Hematopoietic multipotent progenitor cell treated with erythropoietin and hydrocortisone succinate and interleukin-3 and kit ligand, for 6 days (in vitro differentiated cells): ENCODE results near the gene TMEM132D.
"Not testable (repeated sequence)": the region's sequence is repeated elsewhere in the genome, so short reads cannot be mapped to it uniquely, and the experiment has no call there.

Experiments used
- DNase-seq: peaks from one replicate; pipeline ENCODE4 v3.0.0-alpha.2; 2015

The TMEM132D gene

GRCh38 chr12:129903956-129904829, at the start of gene TMEM132D:
TSS of gene TMEM132D (minus strand) at chr12:129904025.
- DNase-seq = no peak

GRCh38 chr12:129949651-129950050, 45.8 kb upstream of the TMEM132D start:
- no peak for DNase-seq

GRCh38 chr12:129941618-129942017, 37.8 kb upstream of the TMEM132D start:
- DNase-seq = no peak

GRCh38 chr12:129938089-129938488, 34.3 kb upstream of the TMEM132D start:
- DNase-seq = no peak

GRCh38 chr12:129937426-129937825, 33.6 kb upstream of the TMEM132D start:
- no peak for DNase-seq

- no peak for DNase-seq
Measured at GRCh38 chr12:129928643-129929042, 24.8 kb upstream of the TMEM132D start.

GRCh38 chr12:129927316-129927900, 23.6 kb upstream of the TMEM132D start:
- no peak for DNase-seq

- peak; percentile 62 for DNase-seq
Measured at GRCh38 chr12:129911428-129912049, 7.7 kb upstream of the TMEM132D start.

- DNase-seq = no peak
Measured at GRCh38 chr12:129909051-129910020, 5.5 kb upstream of the TMEM132D start.

- no peak for DNase-seq
Measured at GRCh38 chr12:129903092-129903945, 506 bp downstream of the TMEM132D start.

- DNase-seq = no peak
Measured at GRCh38 chr12:129902371-129903091, 1.3 kb downstream of the TMEM132D start.

GRCh38 chr12:129901254-129901653, 2.6 kb downstream of the TMEM132D start:
- DNase-seq = no peak

- DNase-seq = no peak
Measured at GRCh38 chr12:129900306-129900705, 3.5 kb downstream of the TMEM132D start.

GRCh38 chr12:129899045-129899444, 4.8 kb downstream of the TMEM132D start:
- DNase-seq = not testable (repeated sequence)

- no peak for DNase-seq
Measured at GRCh38 chr12:129893691-129894090, 10.1 kb downstream of the TMEM132D start.

- DNase-seq = no peak
Measured at GRCh38 chr12:129887101-129887500, 16.7 kb downstream of the TMEM132D start.

GRCh38 chr12:129886541-129886940, 17.3 kb downstream of the TMEM132D start:
- DNase-seq = no peak

GRCh38 chr12:129885287-129885686, 18.5 kb downstream of the TMEM132D start:
- DNase-seq = no peak

- no peak for DNase-seq
Measured at GRCh38 chr12:129877411-129877810, 26.4 kb downstream of the TMEM132D start.

- no peak for DNase-seq
Measured at GRCh38 chr12:129873833-129874208, 30.0 kb downstream of the TMEM132D start.
